Measurements from ENCODE around the gene OR6C1. TPM values are rescaled to one million over a fixed set of nuclear protein-coding genes. Genes with fewer than 3 reads are reported as not detected.

Gene OR6C1
- total RNA-seq, 2 experiments from 2014 or later, result not detected

Other genes with a start within 250 kb of the OR6C1 start
- gene OR9K2, start 187.9 kb upstream of the OR6C1 start, total RNA-seq, result not detected
- gene OR10A7, start 93.3 kb upstream of the OR6C1 start, total RNA-seq, result not detected
- not detected for gene OR6C74, start 69.7 kb upstream of the OR6C1 start, total RNA-seq
- gene OR6C6, start 17.8 kb upstream of the OR6C1 start, total RNA-seq, result not detected
- gene OR6C3, start 16.4 kb downstream of the OR6C1 start, total RNA-seq, result not detected
- not detected for gene OR6C75, start 48.6 kb downstream of the OR6C1 start, total RNA-seq
- not detected for gene OR6C65, start 86.2 kb downstream of the OR6C1 start, total RNA-seq
- not detected for gene OR6C76, start 111.9 kb downstream of the OR6C1 start, total RNA-seq
- gene OR6C2, start 129.7 kb downstream of the OR6C1 start, total RNA-seq, result not detected
- not detected for gene OR6C70, start 155.8 kb downstream of the OR6C1 start, total RNA-seq
- gene OR6C68, start 178.0 kb downstream of the OR6C1 start, total RNA-seq, result not detected
- not detected for gene OR6C4, start 235.3 kb downstream of the OR6C1 start, total RNA-seq

Data from activated CD4-positive, alpha-beta memory T cell treated with anti-CD3 and anti-CD28 coated beads for 36 hours (primary cell).